Measurements from ENCODE around the gene SLC44A2. TPM values are rescaled to one million over a fixed set of nuclear protein-coding genes. Genes with fewer than 3 reads are reported as not detected.

The SLC44A2 gene
- total RNA-seq, 1 donor from 2014 or later: 48.5 TPM

DNA sequence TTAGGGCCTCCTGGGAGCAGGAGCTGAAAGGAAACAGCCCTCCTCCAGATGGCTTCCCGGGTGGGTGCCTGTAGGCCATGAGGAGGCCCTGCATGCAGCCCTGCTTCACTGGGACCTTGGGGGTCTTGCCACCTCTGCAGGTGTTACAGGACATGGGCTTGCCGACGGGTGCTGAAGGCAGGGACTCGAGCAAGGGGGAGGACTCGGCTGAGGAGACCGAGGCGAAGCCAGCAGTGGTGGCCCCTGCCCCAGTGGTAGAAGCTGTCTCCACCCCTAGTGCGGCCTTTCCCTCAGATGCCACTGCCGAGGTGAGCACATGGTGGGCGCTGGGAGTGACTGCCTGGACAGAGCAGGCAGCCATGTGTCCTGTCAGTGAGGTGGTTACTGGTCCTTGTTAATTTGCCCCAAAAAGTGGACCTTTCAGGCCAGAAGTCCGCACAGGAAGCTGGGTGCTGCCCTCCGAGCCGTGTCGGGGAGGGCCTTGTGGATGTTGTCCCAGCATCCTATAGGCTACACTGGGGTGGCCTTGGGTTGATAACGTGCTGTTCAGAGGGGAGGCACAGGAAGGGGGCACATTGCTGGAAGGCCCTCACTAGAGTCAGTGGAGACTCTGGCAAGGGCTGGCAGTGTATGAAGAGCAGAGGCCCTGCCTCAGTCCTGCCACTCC is 57.2 kb downstream of the SLC44A2 start:
- no peak for DNase-seq (ENCODE audit: low read depth)

DNA sequence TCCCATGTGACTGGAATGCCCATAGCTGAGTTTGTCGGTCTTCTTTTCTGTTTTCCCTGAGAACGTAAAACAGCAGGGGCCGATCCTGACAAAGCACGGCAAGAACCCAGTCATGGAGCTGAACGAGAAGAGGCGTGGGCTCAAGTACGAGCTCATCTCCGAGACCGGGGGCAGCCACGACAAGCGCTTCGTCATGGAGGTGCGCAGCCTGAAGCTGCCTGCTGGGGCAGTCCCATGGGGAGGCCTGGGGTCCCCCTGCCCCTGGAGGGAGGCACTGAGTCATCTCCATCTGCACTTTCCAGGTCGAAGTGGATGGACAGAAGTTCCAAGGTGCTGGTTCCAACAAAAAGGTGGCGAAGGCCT is 57.7 kb downstream of the SLC44A2 start:
- DNase-seq (ENCODE audit: low read depth): no peak

DNA sequence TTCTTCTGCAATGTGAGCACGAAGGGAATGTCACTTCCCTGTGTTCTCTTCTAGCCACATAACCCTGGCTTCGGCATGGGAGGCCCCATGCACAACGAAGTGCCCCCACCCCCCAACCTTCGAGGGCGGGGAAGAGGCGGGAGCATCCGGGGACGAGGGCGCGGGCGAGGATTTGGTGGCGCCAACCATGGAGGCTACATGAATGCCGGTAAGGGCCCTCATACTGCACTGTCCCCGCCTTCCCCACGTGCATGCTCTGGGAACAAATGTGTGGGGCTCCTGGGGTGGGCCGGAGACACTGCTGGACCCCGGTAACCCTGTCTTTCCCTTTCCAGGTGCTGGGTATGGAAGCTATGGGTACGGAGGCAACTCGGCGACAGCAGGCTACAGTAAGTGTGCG is 58.2 kb downstream of the SLC44A2 start:
- DNase-seq (ENCODE audit: low read depth): no peak

- no peak for DNase-seq (ENCODE audit: low read depth)
Measured at GRCh38 chr19:10685210-10685609, 59.9 kb downstream of the SLC44A2 start.

- no peak for DNase-seq (ENCODE audit: low read depth)
Measured at GRCh38 chr19:10686193-10686592, 60.8 kb downstream of the SLC44A2 start.

- DNase-seq (ENCODE audit: low read depth): no peak
Measured at GRCh38 chr19:10686661-10687517, 61.5 kb downstream of the SLC44A2 start.

DNA sequence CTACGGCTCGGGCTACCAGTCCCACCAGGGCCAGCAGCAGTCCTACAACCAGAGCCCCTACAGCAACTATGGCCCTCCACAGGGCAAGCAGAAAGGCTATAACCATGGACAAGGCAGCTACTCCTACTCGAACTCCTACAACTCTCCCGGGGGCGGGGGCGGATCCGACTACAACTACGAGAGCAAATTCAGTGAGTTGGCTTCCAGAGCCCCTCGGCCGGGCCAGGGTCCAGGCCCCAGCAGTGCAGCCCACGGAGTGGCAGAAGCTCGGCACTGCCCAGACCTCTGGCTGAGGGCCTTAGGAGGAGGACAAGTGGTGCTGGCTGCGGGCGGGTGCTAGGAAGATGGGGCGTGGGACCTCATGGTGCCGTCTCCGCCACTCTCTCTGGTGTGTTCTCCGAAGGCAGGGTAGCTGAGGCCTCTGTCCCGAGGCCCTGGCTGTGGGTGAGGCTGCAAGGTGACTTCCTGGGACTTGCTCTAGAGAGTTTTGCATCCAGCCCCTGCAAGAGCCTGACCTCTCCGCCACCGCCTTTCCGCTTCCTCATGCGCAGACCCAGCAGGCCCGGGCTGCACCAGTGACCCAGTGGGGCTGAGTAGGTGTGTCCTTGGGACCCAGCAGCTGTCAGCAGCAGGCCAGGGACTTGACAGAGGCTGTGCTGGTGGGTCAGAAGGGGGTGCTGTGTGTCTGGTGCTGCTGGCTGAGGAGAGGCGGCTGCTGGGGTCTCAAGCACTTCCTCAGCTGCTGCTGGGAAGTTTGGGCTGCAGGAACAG is 62.4 kb downstream of the SLC44A2 start:
- no peak for DNase-seq (ENCODE audit: low read depth)

GRCh38 chr19:10688545-10689280 is 63.4 kb downstream of the SLC44A2 start:
- no peak for DNase-seq (ENCODE audit: low read depth)

- DNase-seq (ENCODE audit: low read depth): peak; percentile 63
Measured at GRCh38 chr19:10690341-10690781, 65.0 kb downstream of the SLC44A2 start.

- DNase-seq (ENCODE audit: low read depth): no peak
Measured at GRCh38 chr19:10691178-10691881, 66.0 kb downstream of the SLC44A2 start.

DNA sequence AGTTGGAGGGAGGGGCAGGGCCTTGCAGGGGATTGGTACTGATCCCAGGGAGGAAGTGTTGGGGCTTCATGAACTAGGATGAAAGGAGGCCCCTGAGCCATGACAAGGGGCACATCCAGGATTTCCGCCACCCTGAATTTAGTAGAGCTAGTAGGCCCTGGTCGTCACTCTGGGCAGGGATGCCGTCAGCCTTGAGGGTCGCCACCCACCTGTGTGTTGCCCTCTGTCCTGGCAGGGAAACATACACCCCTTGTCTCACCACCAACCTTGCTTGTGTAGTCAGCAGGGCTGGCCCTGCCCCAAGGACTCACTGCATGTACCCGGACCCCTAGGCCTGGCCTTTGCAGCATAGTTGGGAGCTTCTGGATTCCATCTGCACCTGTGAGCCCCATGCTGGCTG is 66.5 kb downstream of the SLC44A2 start:
- DNase-seq (ENCODE audit: low read depth): no peak

DNA sequence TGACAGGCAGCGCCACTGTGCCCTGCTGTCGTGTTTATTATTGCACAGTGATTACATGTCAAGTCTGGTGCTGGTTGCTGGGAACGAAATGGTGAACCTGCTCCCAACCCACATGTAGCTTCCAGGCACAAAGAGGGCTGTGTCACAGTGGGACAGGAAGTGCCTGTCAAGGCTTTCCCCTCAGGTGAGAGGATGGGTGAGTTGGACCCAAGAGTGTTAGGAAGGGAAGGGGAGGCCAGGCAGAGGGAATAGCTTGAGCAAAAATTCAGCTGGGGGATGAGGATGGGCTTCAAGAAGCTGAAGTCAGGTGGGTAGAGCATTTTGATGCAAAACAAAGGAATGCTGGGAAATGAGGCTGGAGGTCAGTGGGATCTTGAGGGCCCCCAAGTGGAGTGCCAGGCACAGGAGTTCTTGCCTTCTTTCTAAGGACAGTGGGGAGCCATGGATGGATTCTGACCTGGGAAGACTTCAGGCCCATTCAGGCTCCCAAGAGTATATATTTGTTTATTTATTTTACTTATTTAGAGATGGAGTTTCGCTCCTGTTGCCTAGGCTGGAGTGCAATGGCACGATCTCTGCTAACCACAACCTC is 67.4 kb downstream of the SLC44A2 start:
- DNase-seq (ENCODE audit: low read depth): no peak

Other genes starting within 250 kb of the SLC44A2 start
- 66.7 and 74.2 TPM in 2 replicates for gene TYK2, start 245.0 kb upstream of the SLC44A2 start, total RNA-seq
- 187 and 245 TPM in 2 replicates for gene CDC37, start 222.0 kb upstream of the SLC44A2 start, total RNA-seq
- 1.0 and 8.7 TPM in 2 replicates for gene PDE4A, start 205.0 kb upstream of the SLC44A2 start, total RNA-seq
- 64.4 and 75.4 TPM in 2 replicates for gene KEAP1, start 122.2 kb upstream of the SLC44A2 start, total RNA-seq
- gene S1PR5, start 108.1 kb upstream of the SLC44A2 start, total RNA-seq: not detected in 2 replicates
- 15.6 and 16.3 TPM in 2 replicates for gene ATG4D, start 81.6 kb upstream of the SLC44A2 start, total RNA-seq
- 5.2 and 14.5 TPM in 2 replicates for gene KRI1, start 59.5 kb upstream of the SLC44A2 start, total RNA-seq
- 3.5 and 6.1 TPM in 2 replicates for gene CDKN2D, start 56.6 kb upstream of the SLC44A2 start, total RNA-seq
- 2.0 and 70.5 TPM in 2 replicates for gene AP1M2, start 38.2 kb upstream of the SLC44A2 start, total RNA-seq
- gene ILF3, start 28.8 kb downstream of the SLC44A2 start, total RNA-seq: 79.4 and 134 TPM in 2 replicates
- gene QTRT1, start 75.9 kb downstream of the SLC44A2 start, total RNA-seq: 16.0 and 24.4 TPM in 2 replicates
- 116 and 347 TPM in 2 replicates for gene DNM2, start 92.5 kb downstream of the SLC44A2 start, total RNA-seq
- gene TMED1, start 210.7 kb downstream of the SLC44A2 start, total RNA-seq: 33.6 and 46.4 TPM in 2 replicates
- 0.85 TPM in 1 of 2 replicates, not detected in the other for gene C19orf38, start 222.9 kb downstream of the SLC44A2 start, total RNA-seq
- gene CARM1, start 246.0 kb downstream of the SLC44A2 start, total RNA-seq: 18.6 and 37.3 TPM in 2 replicates